OCI-M2 (cell line): ENCODE data around the gene RXRA.
"Not testable (repeated sequence)": the region's sequence is repeated elsewhere in the genome, so short reads cannot be mapped to it uniquely, and the experiment has no call there.

Experiments
- DNase-seq: peaks from one replicate; lab custom pipeline; 2025; ENCODE audit not compliant: unreplicated experiment; lab: John Stamatoyannopoulos, UW

Gene RXRA

GRCh38 chr9:134307674-134308638, 18.3 kb upstream of the RXRA start:
- DNase-seq = no peak

DNA sequence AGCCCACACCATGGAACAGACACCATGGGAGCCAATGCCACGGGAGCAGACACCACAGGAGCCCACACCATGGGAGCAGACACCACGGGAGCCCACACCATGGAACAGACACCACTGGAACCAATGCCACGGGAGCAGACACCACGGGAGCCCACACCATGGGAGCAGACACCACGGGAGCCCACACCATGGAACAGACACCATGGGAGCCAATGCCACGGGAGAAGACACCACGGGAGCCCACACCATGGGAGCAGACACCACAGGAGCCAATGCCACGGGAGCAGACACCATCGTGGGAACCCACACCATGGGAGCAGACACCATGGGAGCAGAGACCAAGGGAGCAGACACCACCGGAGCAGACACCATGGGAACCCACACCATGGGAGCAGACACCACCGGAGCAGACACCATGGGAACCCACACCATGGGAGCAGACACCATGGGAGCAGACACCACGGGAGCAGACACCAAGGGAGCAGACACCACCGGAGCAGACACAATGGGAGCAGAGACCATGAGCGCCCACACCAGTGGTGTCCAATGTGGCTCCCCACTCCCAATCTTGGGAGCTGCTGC, 17.5 kb upstream of the RXRA start:
- DNase-seq = not testable (repeated sequence)

GRCh38 chr9:134313470-134313869, 12.8 kb upstream of the RXRA start:
- DNase-seq = no peak

- DNase-seq = no peak
Measured at GRCh38 chr9:134314039-134314949, 12.0 kb upstream of the RXRA start.

GRCh38 chr9:134314950-134315715, 11.1 kb upstream of the RXRA start:
- DNase-seq = no peak

DNA sequence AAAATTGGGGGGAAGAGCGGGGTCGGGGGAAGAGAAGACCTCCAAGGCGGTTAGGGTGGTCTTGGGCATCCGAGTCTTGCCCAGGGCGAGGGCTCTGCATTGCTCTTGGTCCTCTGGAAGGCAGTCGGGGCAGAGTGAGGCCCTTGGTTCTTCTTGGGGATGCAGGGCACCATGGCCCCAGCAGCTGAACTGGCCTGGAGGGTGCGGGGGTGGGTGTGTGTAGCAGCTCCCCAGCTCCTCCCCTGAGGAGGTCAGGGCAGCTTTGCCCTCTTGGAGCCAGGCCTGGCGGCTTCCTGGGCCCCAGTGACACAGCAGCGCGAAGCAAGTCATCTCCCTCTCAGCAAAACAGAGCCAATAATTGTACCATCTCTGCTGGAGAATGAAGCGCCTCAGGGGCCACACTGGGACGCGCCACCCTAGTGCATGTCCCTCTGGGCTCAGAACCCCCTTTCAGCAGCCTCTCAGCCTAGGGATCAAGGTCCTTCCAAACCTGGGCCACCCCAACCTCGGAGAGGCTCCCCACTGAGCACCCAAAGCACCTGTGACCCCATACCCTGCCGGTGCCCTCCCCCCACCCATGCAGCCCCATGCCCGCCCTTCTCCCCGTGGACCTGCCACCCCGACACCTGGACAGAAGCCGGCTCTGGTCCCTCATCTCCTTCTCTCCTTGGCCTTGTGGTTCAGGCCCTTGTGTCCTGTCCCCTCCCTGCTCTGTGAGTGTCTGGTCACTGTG, 10.4 kb upstream of the RXRA start:
- DNase-seq = no peak

DNA sequence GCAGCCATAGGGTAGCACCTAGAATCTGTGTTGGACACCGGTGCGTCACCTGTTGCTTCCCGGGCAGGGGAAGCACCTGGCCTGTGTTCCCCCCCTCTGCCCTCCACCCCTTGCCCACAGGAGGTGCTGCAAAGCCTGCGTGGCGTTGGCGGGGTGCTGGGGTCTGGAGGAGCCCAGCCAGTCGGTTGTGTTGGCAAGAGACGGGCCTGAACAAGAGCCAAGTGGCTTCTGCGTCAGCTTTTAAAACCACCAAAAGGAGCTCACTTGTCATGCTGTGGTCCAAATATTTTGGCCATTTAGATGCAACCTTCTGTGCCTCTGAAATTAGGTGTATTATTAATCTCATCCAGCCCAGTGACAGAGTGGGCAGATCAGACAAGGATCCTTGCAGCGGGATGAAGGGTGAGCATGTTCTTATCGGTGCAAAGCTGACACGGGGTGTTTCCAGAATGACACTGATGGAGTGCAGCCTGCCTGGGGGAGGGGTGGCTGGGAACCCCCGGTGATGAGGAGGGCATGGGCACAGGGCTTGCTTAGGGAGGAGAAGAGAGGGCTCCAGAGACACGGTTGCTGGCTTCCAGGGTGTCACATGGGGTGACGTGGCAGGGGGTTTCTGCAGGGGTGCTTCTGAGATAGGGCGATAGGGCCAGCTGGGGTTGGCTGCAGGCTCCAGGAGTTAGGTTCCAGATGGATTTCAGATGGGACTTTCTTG, 9.7 kb upstream of the RXRA start:
- no peak for DNase-seq

DNA sequence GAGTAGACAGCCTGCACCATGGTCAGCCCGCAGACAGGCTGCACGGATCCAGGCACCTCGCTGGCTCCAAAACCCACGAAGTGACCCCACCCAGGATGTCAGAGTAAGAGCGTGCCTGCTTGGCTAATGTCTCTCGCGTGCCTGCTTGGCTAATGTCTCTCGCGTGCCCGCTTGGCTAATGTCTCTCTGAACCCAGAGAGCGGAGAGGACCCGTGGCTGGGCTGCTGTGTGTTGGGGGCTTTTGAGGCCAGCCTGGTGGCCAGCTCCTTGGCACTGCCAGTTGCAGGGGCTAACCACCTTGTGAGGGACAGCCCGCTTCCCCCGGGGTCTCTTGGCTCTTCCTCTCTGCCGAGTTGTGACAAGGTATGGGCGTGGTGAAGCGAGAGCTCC, 8.9 kb upstream of the RXRA start:
- no peak for DNase-seq

- DNase-seq = no peak
Measured at GRCh38 chr9:134317790-134318414, 8.4 kb upstream of the RXRA start.

DNA sequence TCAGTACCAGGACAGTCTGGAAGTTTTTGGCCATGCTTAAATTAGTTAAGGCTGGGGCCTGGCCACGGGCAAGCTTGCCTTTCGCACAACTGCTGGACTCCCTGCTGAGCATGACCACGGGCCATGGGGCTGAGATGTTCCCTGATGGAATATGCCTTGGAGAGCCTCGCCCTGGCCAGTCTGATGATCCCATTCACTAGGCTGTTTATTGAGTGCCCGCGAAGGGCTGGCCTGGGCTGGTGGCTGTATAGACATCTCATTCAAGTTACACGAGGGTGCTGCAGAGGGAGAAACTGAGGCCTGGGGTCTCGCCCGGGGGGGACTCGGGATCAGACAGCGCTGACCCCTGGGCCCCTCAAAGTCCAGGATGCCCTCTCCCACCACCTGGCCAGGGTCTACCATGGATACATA, 7.8 kb upstream of the RXRA start:
- DNase-seq = no peak

GRCh38 chr9:134318941-134319305, 7.3 kb upstream of the RXRA start:
- DNase-seq = no peak

DNA sequence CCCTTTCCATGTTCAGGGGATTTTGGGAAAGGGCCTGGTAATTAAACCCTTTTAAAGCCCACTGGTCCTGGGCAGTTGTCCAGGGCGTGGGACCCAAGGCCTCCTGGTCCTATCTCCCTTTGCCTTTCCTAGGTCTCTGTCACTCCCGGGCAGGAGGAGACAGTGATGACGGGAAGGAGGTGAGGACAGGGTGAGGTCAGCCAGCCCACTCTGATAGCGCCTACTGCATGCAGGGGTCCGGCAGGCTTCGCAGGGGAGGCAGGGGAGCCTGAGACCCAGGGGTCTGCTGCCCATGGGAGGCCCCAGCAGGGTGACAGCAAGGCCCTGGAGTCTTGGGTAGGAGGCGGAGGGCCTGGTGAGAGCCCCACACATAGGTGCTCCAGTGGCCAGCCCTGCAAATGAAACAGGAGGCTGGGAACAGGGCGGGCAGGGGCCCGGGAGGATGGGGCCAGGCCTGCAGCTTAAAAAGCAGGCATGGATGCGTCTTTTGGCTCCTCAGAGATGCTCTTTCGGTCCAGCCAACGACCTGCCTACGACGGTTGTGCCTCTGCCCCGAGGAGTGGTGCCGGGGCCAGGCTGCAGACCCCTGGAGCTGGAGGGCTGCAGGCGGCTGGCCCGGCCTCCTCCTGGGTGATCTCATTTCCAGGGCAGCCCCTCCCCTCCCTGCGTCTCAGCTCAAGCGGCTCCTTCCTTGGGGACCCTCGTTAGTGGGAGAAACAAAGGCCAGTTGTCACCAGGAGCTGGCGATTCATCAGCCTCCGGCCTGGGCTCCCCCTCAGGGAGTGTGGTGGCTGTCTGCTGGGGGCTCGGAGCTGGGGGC, 6.7 kb upstream of the RXRA start:
- no peak for DNase-seq

DNA sequence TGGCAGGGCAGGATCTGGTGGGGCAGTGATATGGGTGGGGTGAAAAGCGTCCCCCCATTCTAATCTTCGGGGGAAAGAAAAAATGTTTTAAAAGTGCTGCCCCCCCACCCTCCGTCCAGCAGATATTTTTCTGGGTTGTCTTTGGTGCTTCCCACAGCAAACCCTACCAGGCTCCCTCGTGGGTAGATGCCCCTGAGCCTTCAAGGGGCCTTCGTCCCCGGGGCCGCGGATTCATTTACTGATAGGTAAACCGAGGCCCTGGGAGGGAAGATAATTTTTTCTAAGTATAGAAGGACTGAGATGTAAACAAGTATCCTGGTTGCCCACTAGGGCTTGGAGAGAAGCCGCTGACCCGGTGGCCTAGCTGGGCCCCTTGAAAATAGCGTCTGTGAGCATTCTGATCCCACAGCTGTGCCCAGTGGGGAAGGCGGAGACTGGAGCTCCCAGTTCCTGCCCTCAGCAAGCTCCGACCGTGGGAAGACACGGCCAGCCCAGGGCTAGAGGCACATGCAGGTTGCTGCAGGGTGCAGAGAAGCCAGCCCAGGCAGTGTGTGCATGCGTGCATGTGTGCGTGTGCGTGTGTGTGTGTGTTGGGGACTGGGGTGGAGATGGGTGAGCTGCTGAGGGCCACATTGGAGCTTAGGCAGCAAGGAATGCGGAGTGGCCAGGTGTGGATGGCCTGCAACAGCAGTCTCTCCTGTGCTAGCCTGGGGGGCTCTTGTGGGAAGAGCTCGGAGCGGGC, 6.0 kb upstream of the RXRA start:
- DNase-seq = no peak

- no peak for DNase-seq
Measured at GRCh38 chr9:134320868-134321471, 5.3 kb upstream of the RXRA start.

GRCh38 chr9:134321531-134321930, 4.7 kb upstream of the RXRA start:
- DNase-seq = no peak

DNA sequence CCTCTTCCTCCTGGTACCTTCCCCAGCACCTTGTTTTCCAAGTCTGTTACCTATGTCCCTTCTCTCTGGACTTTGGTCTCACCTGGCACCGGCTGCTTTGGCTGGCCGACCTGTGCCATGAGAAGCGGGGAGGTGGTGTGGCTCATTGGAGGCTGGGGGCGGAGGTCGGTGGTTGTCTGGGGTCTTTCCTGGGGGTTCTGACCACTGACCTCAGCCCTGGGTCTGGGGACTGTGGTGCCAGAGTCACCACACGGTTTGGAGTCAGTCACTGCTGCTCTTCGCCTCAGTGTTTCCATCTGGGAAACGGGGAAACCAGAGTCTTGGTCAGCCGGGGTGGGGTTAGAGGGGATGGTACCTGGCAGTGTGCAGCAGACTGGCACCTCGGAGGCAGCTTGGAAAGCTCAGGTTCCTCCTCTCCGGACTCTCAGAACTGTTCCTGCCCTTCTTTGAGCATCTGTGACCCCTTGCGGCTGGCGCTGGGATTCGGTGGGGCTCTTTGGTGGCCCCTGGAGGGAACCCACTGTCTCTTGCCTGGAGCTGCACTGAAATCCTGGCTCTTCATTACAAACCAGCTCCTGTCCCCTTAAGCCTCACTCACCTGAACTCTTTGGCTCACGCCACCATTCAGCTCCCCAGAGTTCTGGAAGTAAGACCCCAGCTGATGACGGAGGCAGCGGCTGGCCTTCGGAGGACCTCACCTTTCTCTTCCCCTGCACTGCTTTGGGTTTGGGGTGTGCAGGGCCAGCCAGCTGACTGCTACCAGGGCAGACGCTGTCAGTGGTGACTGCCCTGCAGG, 4.1 kb upstream of the RXRA start:
- no peak for DNase-seq
